HepG2 (cell line): ENCODE results near the gene VAPA. TPM values are rescaled to one million over a fixed set of nuclear protein-coding genes. Genes with fewer than 3 reads are reported as not detected.

Experiments used
- ATAC-seq: fragments of 200-7000 bp; cut with Tn5 transposase; 3 replicates; pipeline ENCODE4 v1.9.1; 2020; ENCODE audit warnings: mild to moderate bottlenecking, moderate library complexity
- BruUV-seq: library from RNA; stranded (reverse); fragments of 400-500 nt; replicated peaks from 2 replicates; lab custom pipeline; 2021; lab: Mats Ljungman, UMichigan
- CTCF ChIA-PET: fragments of 300-600 bp; formaldehyde crosslinking; extraction: SDS; loops from one replicate; lab custom pipeline; 2021; ENCODE audit warnings: low total read pairs, inconsistent platforms, low intra/inter-chr PET ratio; lab: Yijun Ruan, JAX
- POLR2A ChIA-PET: fragments of 350-600 bp; sonication (Branson Sonifier 250); formaldehyde crosslinking; loops from one replicate; lab custom pipeline; 2020; ENCODE audit warnings: antibody characterized with exemption, inconsistent platforms; lab: Yijun Ruan, JAX
- DNase-seq: peaks from one replicate; pipeline ENCODE4 v3.0.0-alpha.2; 2015; ENCODE audit warnings: low spot score
- FAIRE-seq: peaks from 3 replicates; lab custom pipeline; 2011; peaks lifted over from hg19 to GRCh38; lab: Jason Lieb, UNC
- H2AFZ ChIP-seq: one replicate; pipeline ENCODE4 v1.6.1; 2011; ENCODE audit warnings: low read length, inconsistent platforms
- H3K27ac ChIP-seq: fragments of 300-600 bp; 3 replicates; pipeline ENCODE4 v1.8.0; 2011; ENCODE audit warnings: mixed run types, mild to moderate bottlenecking, mixed read lengths, low read length, inconsistent platforms; ENCODE audit not compliant: insufficient read depth; ENCODE audit errors: extremely low read length
- H3K27me3 ChIP-seq, 2 experiments: fragments of 200-600 bp in 1 of 2; 2 replicates in 1 of 2; 3 replicates in 1 of 2; pipeline versions ENCODE4 v1.6.0 to v1.8.0; 2011; ENCODE audit warnings: low read length in 2 of 2, mild to moderate bottlenecking in 2 of 2, moderate library complexity in 2 of 2, inconsistent platforms in 1 of 2; ENCODE audit not compliant: insufficient read depth in 2 of 2, control insufficient read depth in 1 of 2
- H3K36me3 ChIP-seq, 2 experiments: fragments of 200-600 bp in 1 of 2; replicated peaks in 1 of 2; 2 replicates in 1 of 2; 3 replicates in 1 of 2; pipeline versions ENCODE4 v1.5.1 to v1.8.0; 2011; ENCODE audit warnings: low read length in 2 of 2, inconsistent platforms in 1 of 2; ENCODE audit not compliant: insufficient read depth in 2 of 2, control insufficient read depth in 1 of 2
- H3K4me1 ChIP-seq: 2 replicates; pipeline ENCODE4 v1.5.1; 2012; ENCODE audit warnings: low read length, inconsistent platforms; ENCODE audit not compliant: insufficient read depth
- H3K4me2 ChIP-seq: 2 replicates; pipeline ENCODE4 v1.6.0; 2011; ENCODE audit warnings: low read depth, low read length, inconsistent platforms
- H3K4me3 ChIP-seq, 3 experiments: fragments of 200-600 bp in 1 of 3; sonication (generic), shearing (Covaris generic) in 1 of 3; replicated peaks in 1 of 3; 2 replicates each; pipeline ENCODE4 v1.5.1; 2011 to 2016; ENCODE audit warnings: low read length in 3 of 3, inconsistent platforms in 2 of 3, low read depth in 2 of 3, mild to moderate bottlenecking in 2 of 3, control low read depth in 1 of 3, mixed read lengths in 1 of 3; ENCODE audit not compliant: insufficient read depth in 1 of 3
- H3K79me2 ChIP-seq: one replicate; pipeline ENCODE4 v1.6.1; 2011; ENCODE audit warnings: low read length, inconsistent platforms; ENCODE audit not compliant: insufficient read depth
- H3K9ac ChIP-seq: 2 replicates; pipeline ENCODE4 v1.6.0; 2011; ENCODE audit warnings: mild to moderate bottlenecking, low read depth, low read length, inconsistent platforms; ENCODE audit not compliant: insufficient read depth
- H3K9me3 ChIP-seq: 2 replicates; pipeline ENCODE4 v1.5.1; 2012; ENCODE audit warnings: mild to moderate bottlenecking, low read length
- H4K20me1 ChIP-seq: 2 replicates; pipeline ENCODE4 v1.6.0; 2011; ENCODE audit warnings: inconsistent platforms, mild to moderate bottlenecking, low read length, moderate library complexity; ENCODE audit not compliant: insufficient read depth
- BHLHE40 ChIP-seq: IDR thresholded peaks from 2 replicates; pipeline ENCODE4 v1.6.1; 2011; ENCODE audit warnings: low read length, improper control_type of control experiment
- CHD4 ChIP-seq: fragments of 200-600 bp; sonication (generic); IDR thresholded peaks from 2 replicates; pipeline ENCODE4 v1.7.0; 2017; ENCODE audit warnings: mild to moderate bottlenecking, low read length, borderline replicate concordance
- MAFK ChIP-seq, 2 experiments: IDR thresholded peaks in 1 of 2; conservative IDR thresholded peaks in 1 of 2; 2 replicates each; pipeline ENCODE4 v1.6.1; 2011; ENCODE audit warnings: improper control_type of control experiment in 2 of 2, low read length in 2 of 2
- MYC ChIP-seq: sonication (generic); formaldehyde crosslinking; IDR thresholded peaks from 2 replicates; pipeline ENCODE4 v1.9.0; 2021; ENCODE audit warnings: missing genetic modification reagents, borderline replicate concordance
- PRDM4 ChIP-seq: sonication (generic); formaldehyde crosslinking; IDR thresholded peaks from 2 replicates; pipeline ENCODE4 v1.9.0; 2021; ENCODE audit warnings: missing genetic modification reagents, borderline replicate concordance
- SMAD9 ChIP-seq: sonication (generic); formaldehyde crosslinking; IDR thresholded peaks from 2 replicates; pipeline ENCODE4 v1.5.1; 2020; ENCODE audit warnings: mild to moderate bottlenecking, missing genetic modification reagents
- ZNF614 ChIP-seq: IDR thresholded peaks from 2 replicates; pipeline ENCODE4 v1.6.1; 2018; ENCODE audit warnings: missing biosample characterization, missing genetic modification reagents, inconsistent platforms, borderline replicate concordance
- ZNF841 ChIP-seq: sonication (generic); formaldehyde crosslinking; IDR thresholded peaks from 2 replicates; pipeline ENCODE4 v1.8.1; 2023; ENCODE audit warnings: missing genetic modification reagents, borderline replicate concordance
- WGBS: methylation state at CpG from one replicate; pipeline ENCODE4 v1.1.6; 2017; ENCODE audit warnings: low lambda C conversion rate; 5-methylcytosine and 5-hydroxymethylcytosine counted together
- in situ Hi-C: cut with HindIII; loops from 2 replicates; pipeline ENCODE4 v1.10.0; 2017; ENCODE audit warnings: low pct_unique_long_range_greater_than_20kb; ENCODE audit not compliant: extremely low pct_ligation_motif_present
- intact Hi-C: fragments of 100-400 bp; cut with micrococcal nuclease; formaldehyde crosslinking; loops from one replicate; pipeline ENCODE4 v1.10.0; 2022; ENCODE audit not compliant: unreplicated experiment
- polyA plus RNA-seq, 8 experiments: library from polyadenylated mRNA; depleted of rRNA in 3 of 8; stranded (reverse) in 7 of 8; unstranded in 1 of 8; fragments of >200 nt; fragmentation: Illumina TruSeq in 4 of 8; extraction: Trizol in 4 of 8; gene quantifications; 2 replicates each; pipeline versions ENCODE4 v1.2.1 to v1.2.3, GENCODE V29; 2011 to 2016; ENCODE audit warnings: low read depth in 4 of 8, missing spikeins in 1 of 8, mixed read lengths in 1 of 8; ENCODE audit not compliant: insufficient read depth in 1 of 8
- total RNA-seq, 5 experiments: library from RNA; depleted of rRNA; stranded (reverse); fragments of >200 nt; fragmentation: Illumina TruSeq; extraction: Trizol; gene quantifications; 2 replicates each; pipeline ENCODE4 v1.2.3, GENCODE V29; 2016; ENCODE audit warnings: low read depth in 1 of 5

Gene VAPA
- total and polyA plus RNA-seq, 2 of the 13 experiments (the other 11 are each of a cell fraction or from before 2014, with no cell fraction given) = 167 to 294 TPM

GRCh38 chr18:9927392-9928063 is 13.7 kb downstream of the VAPA start:
- WGBS = 93% methylated on average over 2 of the region's 2 CpGs
- CTCF ChIA-PET = no interaction called here
- in situ Hi-C loops (loop anchor here (10.0 kb wide), 1 partner anchor 123 kb away; no protein-coding TSS in a partner anchor), intact Hi-C loops (loop anchor here (2.0 kb wide), 1 partner anchor 125 kb away; no protein-coding TSS in a partner anchor)
- TF ChIP-seq ZNF614 (CRISPR knock-in tag) (no peak), MAFK (conservative IDR thresholded peaks at IDR 0.05 in 1 of 2, IDR thresholded peaks at IDR 0.05 in 1 of 2; ENCODE audit: low read length in 2 of 2) (no peak), ZNF841 (CRISPR knock-in tag) (no peak), MYC (CRISPR knock-in tag) (no peak), SMAD9 (CRISPR knock-in tag) (no peak), CHD4 (no peak), PRDM4 (no peak), BHLHE40 (no peak)
- no TSS peak for BruUV-seq
- no peak overlapping the region for H3K4me2 ChIP-seq
- H2AFZ ChIP-seq = no peak overlapping the region
- peaks cover 81% of the 10 kb centered on the region for H3K4me1 ChIP-seq
- peaks cover 0 to 4% of the 10 kb centered on the region in 2 experiments; a peak in 3 of 5 replicates for H3K36me3 ChIP-seq
- H3K9ac ChIP-seq = no peak overlapping the region
- peaks cover 91% of the 10 kb centered on the region for H4K20me1 ChIP-seq
- POLR2A ChIA-PET = no interaction called here
- no peaks in the 10 kb centered on the region for H3K9me3 ChIP-seq
- no peaks in the 10 kb centered on the region for H3K27me3 ChIP-seq
- H3K79me2 ChIP-seq = peaks cover 100% of the 10 kb centered on the region
- ATAC-seq = no peak
- no peak for FAIRE-seq
- H3K4me3 ChIP-seq = no peak overlapping the region
- DNase-seq = no peak
- no peak overlapping the region for H3K27ac ChIP-seq
